ENCODE results near the gene IFT74.

- TF ChIP-seq, protein P1, sequence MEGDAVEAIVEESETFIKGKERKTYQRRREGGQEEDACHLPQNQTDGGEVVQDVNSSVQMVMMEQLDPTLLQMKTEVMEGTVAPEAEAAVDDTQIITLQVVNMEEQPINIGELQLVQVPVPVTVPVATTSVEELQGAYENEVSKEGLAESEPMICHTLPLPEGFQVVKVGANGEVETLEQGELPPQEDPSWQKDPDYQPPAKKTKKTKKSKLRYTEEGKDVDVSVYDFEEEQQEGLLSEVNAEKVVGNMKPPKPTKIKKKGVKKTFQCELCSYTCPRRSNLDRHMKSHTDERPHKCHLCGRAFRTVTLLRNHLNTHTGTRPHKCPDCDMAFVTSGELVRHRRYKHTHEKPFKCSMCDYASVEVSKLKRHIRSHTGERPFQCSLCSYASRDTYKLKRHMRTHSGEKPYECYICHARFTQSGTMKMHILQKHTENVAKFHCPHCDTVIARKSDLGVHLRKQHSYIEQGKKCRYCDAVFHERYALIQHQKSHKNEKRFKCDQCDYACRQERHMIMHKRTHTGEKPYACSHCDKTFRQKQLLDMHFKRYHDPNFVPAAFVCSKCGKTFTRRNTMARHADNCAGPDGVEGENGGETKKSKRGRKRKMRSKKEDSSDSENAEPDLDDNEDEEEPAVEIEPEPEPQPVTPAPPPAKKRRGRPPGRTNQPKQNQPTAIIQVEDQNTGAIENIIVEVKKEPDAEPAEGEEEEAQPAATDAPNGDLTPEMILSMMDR (IDR thresholded peaks at IDR 0.05 in 2 of 3, conservative IDR thresholded peaks at IDR 0.05 in 1 of 3; ENCODE audit: control insufficient read depth in 2 of 3, extremely low read depth in 1 of 3, insufficient read depth in 1 of 3, low read depth in 3 of 3, low read length in 3 of 3), result no peak
- TF ChIP-seq FOXK2 (IDR thresholded peaks at IDR 0.05), result no peak
- TF ChIP-seq ZNF24 (IDR thresholded peaks at IDR 0.05), result no peak
- TF ChIP-seq EP300 (IDR thresholded peaks at IDR 0.05; ENCODE audit: borderline replicate concordance in 1 of 2, control insufficient read depth in 1 of 2, low read depth in 2 of 2, low read length in 2 of 2), result no peak
- no peak for TF ChIP-seq ESRRA (IDR thresholded peaks at IDR 0.05; ENCODE audit: low read length)
Observed at GRCh38 chr9:26949637-26950069, 6.6 kb upstream of the IFT74 start.

Data from GM12878 (cell line).